Brain microvascular endothelial cell (primary cell): Measurements from ENCODE around the gene BEGAIN.

ENCODE experiments used
- DNase-seq: peaks from one replicate; pipeline ENCODE4 v3.0.0-alpha.2; 2020
- H3K27ac ChIP-seq: fragments of 250-450 bp; sonication (Bioruptor Pico); 2 replicates; pipeline ENCODE4 v1.5.1; 2020; ENCODE audit warnings: mild to moderate bottlenecking, moderate library complexity
- H3K27me3 ChIP-seq: fragments of 250-450 bp; sonication (Bioruptor Pico); replicated peaks from 2 replicates; pipeline ENCODE4 v1.5.1; 2020; ENCODE audit warnings: mild to moderate bottlenecking
- H3K36me3 ChIP-seq: fragments of 250-450 bp; sonication (Bioruptor Pico); replicated peaks from 2 replicates; pipeline ENCODE4 v1.5.1; 2020; ENCODE audit warnings: mild to moderate bottlenecking
- H3K4me3 ChIP-seq: 2 replicates; pipeline ENCODE4 v1.5.1; 2011; ENCODE audit warnings: low read depth, mild to moderate bottlenecking, control low read depth, low read length, moderate library complexity
- CTCF ChIP-seq: IDR thresholded peaks from 2 replicates; pipeline ENCODE4 v1.5.1; 2011; ENCODE audit warnings: low read depth, mild to moderate bottlenecking, moderate library complexity, low read length, control low read depth, inconsistent platforms; ENCODE audit errors: missing control alignments
- in situ Hi-C: cut with HindIII; loops from 2 replicates; pipeline ENCODE4 v1.10.0; 2017; ENCODE audit warnings: low sequenced_read_pairs, low pct_ligation_motif_present

The BEGAIN gene

GRCh38 chr14:100569734-100570286 lies 17.4 kb downstream of the BEGAIN start:
- in situ Hi-C loops = no loop called here
- no peak overlapping the region for H3K27ac ChIP-seq
- no peak for TF ChIP-seq CTCF
- no peak overlapping the region for H3K4me3 ChIP-seq
- H3K36me3 ChIP-seq = no peaks in the 10 kb centered on the region
- no peak for DNase-seq
- peaks cover 54% of the 10 kb centered on the region for H3K27me3 ChIP-seq

- TF ChIP-seq CTCF = no peak
Measured at GRCh38 chr14:100568998-100569733, 18.1 kb downstream of the BEGAIN start.

GRCh38 chr14:100568164-100568997 lies 18.8 kb downstream of the BEGAIN start:
- DNase-seq = no peak
- in situ Hi-C loops = no loop called here
- no peak overlapping the region for H3K27ac ChIP-seq
- H3K36me3 ChIP-seq = no peaks in the 10 kb centered on the region
- no peak for TF ChIP-seq CTCF
- H3K27me3 ChIP-seq = peaks cover 50% of the 10 kb centered on the region
- H3K4me3 ChIP-seq = no peak overlapping the region

More at GRCh38 chr14:100568998-100569733, 18.1 kb downstream of the BEGAIN start:
- no peak for DNase-seq
- no peaks in the 10 kb centered on the region for H3K36me3 ChIP-seq
- H3K27ac ChIP-seq = no peak overlapping the region
- peaks cover 53% of the 10 kb centered on the region for H3K27me3 ChIP-seq
- in situ Hi-C loops = no loop called here
- no peak overlapping the region for H3K4me3 ChIP-seq

- no peak overlapping the region for H3K4me3 ChIP-seq
- no peak for DNase-seq
- no peak for TF ChIP-seq CTCF
- peaks cover 52% of the 10 kb centered on the region for H3K27me3 ChIP-seq
- in situ Hi-C loops = no loop called here
- no peaks in the 10 kb centered on the region for H3K36me3 ChIP-seq
- H3K27ac ChIP-seq = no peak overlapping the region
Measured at GRCh38 chr14:100567877-100568163, 19.4 kb downstream of the BEGAIN start.

GRCh38 chr14:100567009-100567876 lies 20.0 kb downstream of the BEGAIN start:
- Histone ChIP-seq H3K4me3 (no peak overlapping the region), H3K36me3 (no peaks in the 10 kb centered on the region), H3K27ac (no peak overlapping the region), H3K27me3 (peaks cover 52% of the 10 kb centered on the region)
- in situ Hi-C loops = no loop called here
- no peak for DNase-seq
- TF ChIP-seq CTCF = no peak
